GM19372 (cell line): ENCODE data around the gene CST3.
"Not testable (repeated sequence)": the region's sequence is repeated elsewhere in the genome, so short reads cannot be mapped to it uniquely, and the experiment has no call there.

Experiments
- ATAC-seq: cut with Tn5 transposase; IDR thresholded peaks from one replicate; pipeline ENCODE4 v1.9.1; 2021; ENCODE audit warnings: mild to moderate bottlenecking, low read depth, moderate library complexity; ENCODE audit not compliant: unreplicated experiment

The CST3 gene

GRCh38 chr20:23663180-23663579 is 25.4 kb upstream of the CST3 start:
- ATAC-seq: no peak

- no peak for ATAC-seq
These were observed 24.6 kb upstream of the CST3 start for GRCh38 chr20:23662276-23662870.

- no peak for ATAC-seq
These were observed 23.3 kb upstream of the CST3 start for GRCh38 chr20:23661002-23661429.

- ATAC-seq: no peak
These were observed 22.5 kb upstream of the CST3 start for GRCh38 chr20:23659989-23660837.

GRCh38 chr20:23659610-23659988 is 21.8 kb upstream of the CST3 start:
- not testable (repeated sequence) for ATAC-seq

GRCh38 chr20:23658989-23659609 is 21.3 kb upstream of the CST3 start:
- ATAC-seq: no peak

- no peak for ATAC-seq
These were observed 20.6 kb upstream of the CST3 start for GRCh38 chr20:23658336-23658735.

- no peak for ATAC-seq
These were observed 19.4 kb upstream of the CST3 start for GRCh38 chr20:23657202-23657601.

- ATAC-seq: no peak
These were observed 18.6 kb upstream of the CST3 start for GRCh38 chr20:23656372-23656771.

GRCh38 chr20:23655491-23656211 is 17.9 kb upstream of the CST3 start:
- no peak for ATAC-seq

GRCh38 chr20:23654717-23655116 is 17.0 kb upstream of the CST3 start:
- ATAC-seq: no peak

GRCh38 chr20:23654000-23654399 is 16.2 kb upstream of the CST3 start:
- ATAC-seq: no peak

GRCh38 chr20:23653400-23653938 is 15.7 kb upstream of the CST3 start:
- ATAC-seq: no peak

GRCh38 chr20:23652926-23653325 is 15.2 kb upstream of the CST3 start:
- ATAC-seq: no peak

GRCh38 chr20:23652371-23652770 is 14.6 kb upstream of the CST3 start:
- no peak for ATAC-seq

GRCh38 chr20:23651117-23651516 is 13.4 kb upstream of the CST3 start:
- ATAC-seq: no peak

- ATAC-seq: no peak
These were observed 12.2 kb upstream of the CST3 start for GRCh38 chr20:23649830-23650417.

- ATAC-seq: no peak
These were observed 11.5 kb upstream of the CST3 start for GRCh38 chr20:23649242-23649641.

GRCh38 chr20:23647346-23647745 is 9.6 kb upstream of the CST3 start:
- no peak for ATAC-seq

GRCh38 chr20:23646106-23646873 is 8.5 kb upstream of the CST3 start:
- ATAC-seq: no peak
